GM18526 (cell line): ENCODE measurements around the gene COPB2.
A peak's percentile ranks its signal among the peaks of the same experiment; 100 is the strongest.

ENCODE experiments used
- POLR2A ChIP-seq: IDR thresholded peaks from 3 replicates; pipeline ENCODE4 v1.6.1; 2011; ENCODE audit not compliant: insufficient read length; ENCODE audit errors: extremely low read depth

The COPB2 gene

DNA sequence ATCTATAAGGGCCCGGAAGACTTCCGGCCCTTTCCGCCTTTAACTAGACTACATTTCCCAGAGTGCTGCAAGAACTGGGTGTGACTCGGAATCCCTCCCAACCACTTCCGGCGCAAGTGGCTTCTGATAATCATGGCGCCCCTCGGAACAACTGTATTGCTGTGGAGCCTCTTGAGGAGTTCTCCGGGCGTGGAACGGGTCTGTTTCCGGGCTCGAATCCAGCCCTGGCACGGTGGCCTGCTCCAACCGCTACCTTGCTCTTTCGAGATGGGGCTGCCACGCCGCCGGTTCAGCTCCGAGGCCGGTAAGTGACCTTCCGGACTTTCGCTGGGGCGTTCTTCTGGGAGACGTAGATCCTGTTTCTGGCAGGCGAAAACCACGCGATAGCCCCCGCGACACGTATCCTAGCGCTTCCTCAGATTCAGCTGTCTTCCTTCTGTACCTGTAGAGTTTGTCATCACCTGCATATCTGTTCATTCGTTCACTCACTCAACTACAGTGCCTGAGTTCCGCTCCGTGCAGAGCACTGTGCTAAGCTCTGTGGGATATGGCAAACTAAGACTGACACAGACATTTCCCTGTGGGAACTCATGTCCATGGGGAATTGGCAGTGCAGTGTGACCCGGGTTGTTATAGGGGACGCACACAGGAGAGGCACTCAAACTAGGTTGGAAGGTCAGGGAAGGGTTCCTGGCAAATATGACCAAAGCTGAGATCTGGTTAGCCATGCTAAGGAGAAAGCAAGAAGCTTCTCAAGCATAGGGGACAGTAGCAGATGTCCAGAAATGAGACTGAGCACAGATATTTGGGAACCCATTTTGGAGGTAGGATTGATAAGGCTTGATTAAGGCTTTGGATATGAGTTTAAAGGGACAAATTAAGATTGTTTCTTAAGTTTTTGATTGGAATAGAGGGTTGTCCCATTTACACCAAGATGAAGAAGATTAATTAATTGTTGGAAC, 45.3 kb downstream of the COPB2 start, which contains the start of gene MRPS22:
Gene MRPS22, plus strand, starts transcription at position 126 of the 962 bp plus-strand sequence. Its CDS starts 7 bp downstream, at position 133.
- TF ChIP-seq POLR2A: peak; percentile 63

GRCh38 chr3:139342054-139342453, 47.4 kb downstream of the COPB2 start:
- TF ChIP-seq POLR2A: no peak

DNA sequence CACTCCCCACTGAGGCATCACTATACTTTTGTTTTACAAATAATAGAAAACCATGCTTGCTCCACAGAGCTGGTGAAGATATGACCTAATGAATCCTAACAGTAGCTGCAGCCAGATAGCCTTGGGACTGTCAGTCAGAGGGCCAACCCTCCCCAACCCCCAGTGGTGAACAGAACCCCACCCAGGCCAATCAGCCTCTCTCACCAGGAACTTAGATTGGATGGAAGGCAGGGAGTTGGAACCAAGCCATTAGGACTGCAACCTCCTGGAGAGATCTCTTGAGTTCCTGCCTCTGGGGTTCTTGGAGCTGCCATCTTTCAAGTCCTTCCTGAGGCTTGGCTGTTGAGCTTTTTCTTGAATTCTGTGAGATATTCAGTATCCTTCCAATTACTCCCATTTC, 48.7 kb downstream of the COPB2 start:
- no peak for TF ChIP-seq POLR2A

GRCh38 chr3:139339219-139339906, 50.1 kb downstream of the COPB2 start:
- TF ChIP-seq POLR2A: no peak

DNA sequence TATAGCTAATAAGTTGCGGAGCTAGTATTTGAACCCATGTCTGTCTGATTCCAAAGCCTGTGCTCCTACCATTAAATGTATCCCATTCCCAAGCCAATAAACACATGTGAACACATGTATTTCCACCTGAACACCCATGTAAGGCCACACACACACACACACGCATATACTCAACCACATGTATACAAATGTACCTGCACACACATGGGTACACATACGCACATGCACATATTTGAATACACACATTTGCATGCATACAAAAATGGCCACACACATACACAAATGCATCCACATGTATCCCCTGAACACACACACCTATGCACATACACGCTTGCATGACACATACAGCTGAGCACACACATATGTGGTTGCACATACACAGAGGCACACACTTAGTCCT, 51.0 kb downstream of the COPB2 start:
- TF ChIP-seq POLR2A: no peak

GRCh38 chr3:139332092-139332491, 57.4 kb downstream of the COPB2 start:
- no peak for TF ChIP-seq POLR2A

DNA sequence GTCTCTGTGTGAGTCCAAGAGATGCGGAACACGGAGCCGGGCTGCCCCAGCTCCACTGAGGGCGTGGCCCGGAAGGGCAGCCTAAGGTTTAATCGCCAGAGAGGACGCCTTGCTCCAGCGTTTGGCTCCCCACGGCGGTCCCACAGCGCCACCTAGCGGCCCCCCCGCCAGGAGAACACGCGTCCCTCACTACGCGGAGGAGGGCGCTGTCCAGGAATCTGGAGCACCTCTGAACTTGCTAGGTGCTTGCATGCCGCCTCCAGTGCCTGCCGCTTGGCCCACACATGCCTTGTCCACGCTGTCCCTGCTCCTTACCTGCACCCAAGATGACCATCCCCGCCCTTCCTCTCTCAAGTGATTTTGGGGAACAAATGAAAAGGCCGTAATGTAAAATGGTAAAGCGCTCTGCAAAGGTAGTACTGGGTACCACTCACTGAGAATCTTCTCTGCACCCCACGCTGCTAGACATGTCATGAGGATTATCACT, 60.0 kb downstream of the COPB2 start:
- TF ChIP-seq POLR2A: no peak

GRCh38 chr3:139328356-139328755, 61.1 kb downstream of the COPB2 start:
- no peak for TF ChIP-seq POLR2A

DNA sequence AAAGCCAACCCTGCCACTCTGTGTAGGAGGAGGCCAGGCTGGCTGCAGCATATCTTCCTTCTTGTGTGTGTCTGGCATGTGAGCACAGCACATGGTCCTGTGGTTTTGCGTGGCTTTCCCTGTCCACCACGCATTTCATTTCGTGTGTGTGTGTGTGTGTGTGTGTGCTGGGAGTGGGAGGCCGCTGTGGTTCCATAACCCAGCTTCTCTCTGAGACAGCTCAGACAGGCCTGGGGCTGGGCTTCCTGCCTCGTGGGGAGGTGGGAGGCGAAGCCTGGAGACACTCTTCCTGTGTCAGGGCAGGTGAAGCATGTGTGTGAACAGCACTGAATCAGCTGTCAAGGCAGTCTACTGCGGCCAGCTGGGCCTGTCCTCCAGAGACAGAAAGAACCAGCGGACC, 61.6 kb downstream of the COPB2 start:
- no peak for TF ChIP-seq POLR2A

GRCh38 chr3:139327231-139327630, 62.2 kb downstream of the COPB2 start:
- no peak for TF ChIP-seq POLR2A

GRCh38 chr3:139326707-139327106, 62.7 kb downstream of the COPB2 start:
- no peak for TF ChIP-seq POLR2A

DNA sequence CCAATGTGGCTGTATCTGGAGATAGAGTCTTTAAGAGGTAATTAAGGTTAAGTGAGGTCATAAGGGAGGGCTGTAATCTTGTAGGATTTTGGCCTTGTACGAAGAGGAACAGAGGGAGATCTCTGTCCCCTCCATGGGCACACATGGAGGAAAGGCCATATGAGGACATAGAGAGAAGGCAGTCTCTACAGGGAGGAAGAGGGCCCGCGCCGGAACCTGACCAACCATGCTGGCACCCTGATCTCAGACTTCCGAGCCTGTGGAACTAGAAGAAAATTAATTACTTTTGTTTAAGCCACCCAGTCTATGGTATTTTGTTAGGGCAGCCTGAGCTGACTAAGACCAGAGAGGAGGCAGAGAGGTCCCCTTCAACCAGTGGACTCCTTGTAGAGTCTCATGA, 63.3 kb downstream of the COPB2 start:
- TF ChIP-seq POLR2A: no peak

GRCh38 chr3:139325551-139325950, 63.9 kb downstream of the COPB2 start:
- no peak for TF ChIP-seq POLR2A

GRCh38 chr3:139324456-139324855, 65.0 kb downstream of the COPB2 start:
- no peak for TF ChIP-seq POLR2A

GRCh38 chr3:139323146-139323545, 66.3 kb downstream of the COPB2 start:
- no peak for TF ChIP-seq POLR2A

- TF ChIP-seq POLR2A: no peak
Measured at GRCh38 chr3:139322346-139322745, 67.1 kb downstream of the COPB2 start.
